Hippocampal formation (tissue), 2 donors: ENCODE measurements around the gene IREB2.
"Not testable (repeated sequence)": the region's sequence is repeated elsewhere in the genome, so short reads cannot be mapped to it uniquely, and the experiment has no call there.

Source experiments
- DNase-seq, 2 donors: peaks; one replicate each; lab custom pipeline; 2025; lab: John Stamatoyannopoulos, UW

The IREB2 gene

GRCh38 chr15:78432664-78433063 is 5.4 kb upstream of the IREB2 start:
- no peak for DNase-seq

GRCh38 chr15:78434134-78434533 is 3.9 kb upstream of the IREB2 start:
- no peak for DNase-seq

GRCh38 chr15:78434711-78435110 is 3.3 kb upstream of the IREB2 start:
- DNase-seq, result not testable (repeated sequence)

- no peak for DNase-seq
These were observed 782 bp upstream of the IREB2 start for GRCh38 chr15:78437107-78437761.

GRCh38 chr15:78438619-78439285 is 736 bp downstream of the IREB2 start:
- DNase-seq, result no peak

- no peak for DNase-seq
These were observed 2.7 kb downstream of the IREB2 start for GRCh38 chr15:78440375-78441373.

GRCh38 chr15:78444255-78444654 is 6.2 kb downstream of the IREB2 start:
- no peak for DNase-seq

- no peak for DNase-seq
These were observed 7.9 kb downstream of the IREB2 start for GRCh38 chr15:78445875-78446274.

- no peak for DNase-seq
These were observed 8.5 kb downstream of the IREB2 start for GRCh38 chr15:78446551-78446950.

- DNase-seq, result no peak
These were observed 10.6 kb downstream of the IREB2 start for GRCh38 chr15:78448441-78449219.

GRCh38 chr15:78449220-78449999 is 11.4 kb downstream of the IREB2 start:
- no peak for DNase-seq

GRCh38 chr15:78450285-78450858 is 12.4 kb downstream of the IREB2 start:
- no peak for DNase-seq

GRCh38 chr15:78452485-78452884 is 14.5 kb downstream of the IREB2 start:
- no peak for DNase-seq

- DNase-seq, result no peak
These were observed 15.4 kb downstream of the IREB2 start for GRCh38 chr15:78453447-78453846.

GRCh38 chr15:78454992-78455391 is 17.0 kb downstream of the IREB2 start:
- DNase-seq, result no peak

GRCh38 chr15:78455749-78456148 is 17.7 kb downstream of the IREB2 start:
- DNase-seq, result no peak

- DNase-seq, result no peak
These were observed 18.4 kb downstream of the IREB2 start for GRCh38 chr15:78456426-78456825.

GRCh38 chr15:78457101-78457500 is 19.1 kb downstream of the IREB2 start:
- no peak for DNase-seq

- no peak for DNase-seq
These were observed 22.7 kb downstream of the IREB2 start for GRCh38 chr15:78460737-78461136.

- DNase-seq, result no peak
These were observed 23.3 kb downstream of the IREB2 start for GRCh38 chr15:78461171-78461888.
